Activated T-helper 1 cell treated with anti-CD3 and anti-CD28 coated beads, Interleukin-12 subunit alpha, Interleukin-12 subunit beta, Interleukin-2, Interleukin-4 antibody, amounts not matched to agents 30 ng/mL and 10 ng/mL and 1 ng/mL, durations not matched to agents 14 hours and 24 hours and 36 hours (primary cell): Measurements from ENCODE around the gene SPATA31C1. TPM values are rescaled to one million over a fixed set of nuclear protein-coding genes. Genes with fewer than 3 reads are reported as not detected.

ENCODE experiments used
- DNase-seq: peaks from one replicate; pipeline ENCODE4 v3.0.0; 2021; ENCODE audit warnings: low spot score
- H3K27ac Mint-ChIP-seq: one replicate; pipeline ENCODE4 v1.8.0; 2021; ENCODE audit warnings: mild to moderate bottlenecking, mixed read lengths
- H3K27me3 Mint-ChIP-seq: one replicate; pipeline ENCODE4 v1.8.0; 2022; ENCODE audit warnings: mild to moderate bottlenecking, moderate library complexity, mixed read lengths; ENCODE audit not compliant: insufficient read depth
- H3K36me3 Mint-ChIP-seq: one replicate; pipeline ENCODE4 v1.8.0; 2021; ENCODE audit warnings: low read depth, mixed read lengths
- H3K4me1 Mint-ChIP-seq: one replicate; pipeline ENCODE4 v1.8.0; 2021; ENCODE audit warnings: low read depth, mixed read lengths
- H3K4me3 Mint-ChIP-seq: one replicate; pipeline ENCODE4 v1.8.0; 2021; ENCODE audit warnings: mild to moderate bottlenecking, moderate library complexity, mixed read lengths
- H3K9me3 Mint-ChIP-seq: one replicate; pipeline ENCODE4 v1.8.0; 2021; ENCODE audit warnings: mixed read lengths
- intact Hi-C: fragments of 100-400 bp; cut with micrococcal nuclease; formaldehyde crosslinking; loops from one replicate; pipeline ENCODE4 v1.15.1; 2024
- total RNA-seq: library from RNA; stranded (reverse); gene quantifications from 2 replicates; pipeline ENCODE4 v1.2.3, GENCODE V29; 2022

Gene SPATA31C1
- total RNA-seq, 1 donor from 2014 or later = not detected

DNA sequence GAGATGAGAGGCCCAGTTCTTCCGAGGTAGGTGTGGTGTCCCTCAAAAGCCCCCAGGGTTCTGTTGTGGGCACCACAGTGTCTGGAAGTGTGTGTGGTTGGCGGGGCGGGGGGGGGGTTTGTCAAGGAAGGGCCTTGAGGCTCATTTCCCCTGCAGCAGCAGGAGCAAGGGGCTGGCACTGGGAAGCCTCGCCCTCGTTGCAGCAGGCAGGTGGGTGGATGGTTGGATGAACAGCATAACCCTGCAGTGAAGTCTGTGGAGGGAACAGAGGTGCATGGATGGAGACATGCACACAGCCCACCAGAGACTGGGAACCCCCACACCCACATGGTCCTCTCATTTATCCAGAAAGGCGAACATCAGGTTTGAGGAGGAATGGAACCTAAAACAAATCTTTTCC, 37.1 kb upstream of the SPATA31C1 start:
- DNase-seq = no peak
- intact Hi-C loops = no loop called here
- Mint-ChIP-seq H3K27ac (no peak overlapping the region), H3K9me3 (no peaks in the 10 kb centered on the region), H3K4me3 (no peak overlapping the region), H3K36me3 (no peaks in the 10 kb centered on the region), H3K27me3 (peaks cover 7% of the 10 kb centered on the region), H3K4me1 (peaks cover 8% of the 10 kb centered on the region)

DNA sequence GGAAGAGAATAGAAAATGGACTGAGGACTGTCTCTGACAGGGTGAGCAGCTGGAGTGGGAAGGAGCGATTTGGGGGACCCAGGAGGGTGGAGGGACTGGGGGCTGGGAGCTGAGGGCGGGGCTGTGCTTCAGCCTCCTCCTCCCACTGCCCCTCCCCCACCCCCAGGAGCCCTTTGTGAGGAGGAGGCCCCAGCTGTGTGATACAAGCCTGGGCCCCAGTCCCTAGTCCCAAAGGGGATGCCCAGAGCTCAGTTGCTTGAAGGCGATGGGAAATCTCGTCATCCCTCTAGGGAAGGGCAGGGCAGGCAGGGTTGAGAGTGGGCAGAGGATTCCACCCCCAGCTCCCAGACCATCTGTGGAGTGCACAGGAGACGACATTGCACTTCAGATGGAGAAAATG, 35.1 kb upstream of the SPATA31C1 start, which contains the start of gene SPATA31E1:
Gene SPATA31E1 (plus strand): TSS at position 251 of the 400 bp plus-strand sequence. CDS start 15 bp downstream, at position 266.
- no peaks in the 10 kb centered on the region for H3K36me3 Mint-ChIP-seq

DNA sequence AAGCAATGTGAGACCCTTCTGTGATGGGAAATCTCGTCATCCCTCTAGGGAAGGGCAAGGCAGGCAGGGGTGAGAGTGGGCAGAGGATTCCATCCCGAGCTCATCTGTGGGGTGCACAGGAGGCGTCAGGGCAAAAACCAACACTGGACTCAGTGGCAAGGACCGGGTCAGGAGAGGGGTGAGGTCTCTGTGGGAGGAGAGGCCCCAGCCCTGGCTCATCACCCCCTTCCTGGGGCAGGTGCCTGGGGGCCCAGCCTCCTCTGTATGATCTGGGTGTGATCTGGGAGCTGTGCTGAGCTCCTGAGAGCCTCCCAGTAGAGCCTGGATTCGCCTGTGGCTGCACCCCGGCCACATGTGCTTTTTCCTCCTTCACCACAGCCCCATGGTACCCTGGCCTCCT, 34.5 kb upstream of the SPATA31C1 start:
- no peaks in the 10 kb centered on the region for H3K36me3 Mint-ChIP-seq
- H3K27me3 Mint-ChIP-seq = peaks cover 7% of the 10 kb centered on the region
- intact Hi-C loops = no loop called here
- H3K4me3 Mint-ChIP-seq = no peak overlapping the region
- DNase-seq = no peak
- H3K9me3 Mint-ChIP-seq = no peaks in the 10 kb centered on the region
- no peak overlapping the region for H3K27ac Mint-ChIP-seq
- H3K4me1 Mint-ChIP-seq = peaks cover 8% of the 10 kb centered on the region

More for the DNA sequence above, 35.1 kb upstream of the SPATA31C1 start, which contains the start of gene SPATA31E1:
- no peaks in the 10 kb centered on the region for H3K9me3 Mint-ChIP-seq
- no peak for DNase-seq
- no peak within 1 kb of the TSS for H3K4me3 Mint-ChIP-seq
- H3K27me3 Mint-ChIP-seq = peaks cover 7% of the 10 kb centered on the region
- no peak within 1 kb of the TSS for H3K27ac Mint-ChIP-seq
- intact Hi-C loops = no loop called here
- H3K4me1 Mint-ChIP-seq = peaks cover 8% of the 10 kb centered on the region

DNA sequence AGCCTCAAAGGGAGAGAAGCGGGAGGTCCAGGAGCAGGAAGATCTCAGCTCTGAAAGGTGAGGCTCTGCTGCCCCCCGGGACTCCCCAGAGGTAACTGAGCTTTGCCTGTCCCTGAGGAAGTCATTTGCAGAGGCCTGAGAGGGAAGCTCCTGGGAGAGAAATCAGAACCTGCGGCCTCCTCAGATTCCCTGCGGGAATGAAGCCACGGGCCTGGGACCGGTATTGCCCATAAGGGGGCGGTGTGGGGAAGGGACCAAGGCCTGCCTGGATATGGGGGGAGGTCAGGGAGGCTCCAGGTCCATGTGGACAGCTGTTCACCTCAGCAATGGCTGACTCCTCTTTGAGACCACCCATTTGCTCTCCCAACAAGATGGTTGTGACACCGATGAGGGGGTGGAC, 33.8 kb upstream of the SPATA31C1 start:
- H3K27me3 Mint-ChIP-seq = peaks cover 7% of the 10 kb centered on the region
- peaks cover 4% of the 10 kb centered on the region for H3K4me1 Mint-ChIP-seq
- H3K9me3 Mint-ChIP-seq = no peaks in the 10 kb centered on the region
- DNase-seq = no peak
- no peaks in the 10 kb centered on the region for H3K36me3 Mint-ChIP-seq
- intact Hi-C loops = no loop called here
- no peak overlapping the region for H3K4me3 Mint-ChIP-seq
- no peak overlapping the region for H3K27ac Mint-ChIP-seq

DNA sequence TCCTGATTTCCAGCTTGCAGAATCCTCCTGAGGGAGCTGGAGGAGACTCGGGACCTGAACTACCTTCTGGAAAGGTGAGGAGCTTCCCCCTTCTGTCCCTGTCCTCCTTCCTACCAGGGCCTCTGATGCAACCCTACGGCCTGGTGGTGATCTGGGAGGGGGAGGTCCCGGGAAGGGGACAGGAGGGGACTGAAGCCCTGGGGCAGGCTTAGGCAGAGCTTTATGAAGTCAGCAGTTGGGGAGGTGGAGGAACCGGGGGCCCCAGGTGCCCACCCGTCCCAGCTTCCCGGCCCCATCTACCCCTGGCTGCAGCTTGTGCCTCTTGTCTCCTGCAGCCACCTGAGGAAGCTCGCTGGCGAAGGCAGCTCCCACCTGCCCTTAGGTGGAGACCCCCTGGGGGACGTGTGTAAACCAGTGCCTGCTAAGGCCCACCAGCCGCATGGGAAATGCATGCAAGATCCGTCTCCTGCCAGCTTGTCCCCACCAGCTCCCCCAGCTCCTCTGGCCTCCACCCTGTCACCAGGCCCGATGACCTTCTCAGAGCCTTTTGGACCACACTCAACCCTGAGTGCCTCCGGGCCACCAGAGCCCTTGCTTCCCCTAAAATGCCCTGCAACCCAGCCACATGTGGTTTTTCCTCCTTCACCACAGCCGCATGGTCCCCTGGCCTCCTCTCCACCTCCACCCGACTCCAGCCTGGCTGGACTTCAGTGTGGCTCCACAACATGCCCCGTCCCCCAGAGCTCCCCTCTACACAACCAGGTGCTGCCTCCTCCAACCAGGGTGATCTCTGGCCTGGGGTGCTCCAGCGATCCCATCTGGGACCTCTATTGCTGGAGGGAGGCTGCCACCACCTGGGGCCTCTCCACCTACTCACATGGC, 32.9 kb upstream of the SPATA31C1 start:
- no peaks in the 10 kb centered on the region for H3K36me3 Mint-ChIP-seq
- no peaks in the 10 kb centered on the region for H3K9me3 Mint-ChIP-seq
- H3K4me1 Mint-ChIP-seq = peaks cover 4% of the 10 kb centered on the region
- H3K4me3 Mint-ChIP-seq = no peak overlapping the region
- peaks cover 7% of the 10 kb centered on the region for H3K27me3 Mint-ChIP-seq
- DNase-seq = no peak
- intact Hi-C loops = no loop called here
- H3K27ac Mint-ChIP-seq = no peak overlapping the region

DNA sequence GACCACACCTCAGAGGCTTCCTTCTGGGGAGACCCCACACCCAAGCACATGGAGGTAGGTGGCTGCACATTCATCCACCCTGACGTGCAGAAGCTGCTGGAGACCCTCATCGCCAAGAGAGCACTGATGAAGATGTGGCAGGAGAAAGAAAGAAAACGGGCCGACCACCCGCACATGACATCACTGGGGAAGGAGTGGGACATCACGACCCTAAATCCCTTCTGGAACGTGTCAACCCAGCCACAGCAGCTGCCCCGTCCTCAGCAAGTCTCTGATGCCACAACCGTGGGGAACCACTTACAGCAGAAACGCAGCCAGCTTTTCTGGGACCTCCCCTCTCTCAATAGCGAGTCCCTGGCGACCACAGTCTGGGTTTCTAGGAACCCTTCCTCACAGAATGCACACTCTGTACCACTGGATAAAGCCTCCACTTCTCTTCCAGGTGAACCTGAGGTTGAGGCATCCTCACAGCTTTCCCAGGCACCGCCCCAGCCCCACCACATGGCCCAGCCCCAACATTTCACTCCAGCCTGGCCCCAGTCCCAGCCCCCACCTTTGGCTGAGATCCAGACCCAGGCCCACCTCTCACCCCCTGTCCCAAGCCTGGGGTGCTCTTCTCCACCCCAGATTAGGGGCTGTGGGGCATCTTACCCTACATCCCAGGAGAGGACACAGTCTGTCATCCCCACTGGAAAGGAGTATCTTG, 32.1 kb upstream of the SPATA31C1 start:
- no peaks in the 10 kb centered on the region for H3K9me3 Mint-ChIP-seq
- intact Hi-C loops = no loop called here
- H3K27me3 Mint-ChIP-seq = peaks cover 7% of the 10 kb centered on the region
- no peak overlapping the region for H3K4me3 Mint-ChIP-seq
- H3K27ac Mint-ChIP-seq = no peak overlapping the region
- no peak for DNase-seq
- H3K4me1 Mint-ChIP-seq = no peaks in the 10 kb centered on the region
- no peaks in the 10 kb centered on the region for H3K36me3 Mint-ChIP-seq

DNA sequence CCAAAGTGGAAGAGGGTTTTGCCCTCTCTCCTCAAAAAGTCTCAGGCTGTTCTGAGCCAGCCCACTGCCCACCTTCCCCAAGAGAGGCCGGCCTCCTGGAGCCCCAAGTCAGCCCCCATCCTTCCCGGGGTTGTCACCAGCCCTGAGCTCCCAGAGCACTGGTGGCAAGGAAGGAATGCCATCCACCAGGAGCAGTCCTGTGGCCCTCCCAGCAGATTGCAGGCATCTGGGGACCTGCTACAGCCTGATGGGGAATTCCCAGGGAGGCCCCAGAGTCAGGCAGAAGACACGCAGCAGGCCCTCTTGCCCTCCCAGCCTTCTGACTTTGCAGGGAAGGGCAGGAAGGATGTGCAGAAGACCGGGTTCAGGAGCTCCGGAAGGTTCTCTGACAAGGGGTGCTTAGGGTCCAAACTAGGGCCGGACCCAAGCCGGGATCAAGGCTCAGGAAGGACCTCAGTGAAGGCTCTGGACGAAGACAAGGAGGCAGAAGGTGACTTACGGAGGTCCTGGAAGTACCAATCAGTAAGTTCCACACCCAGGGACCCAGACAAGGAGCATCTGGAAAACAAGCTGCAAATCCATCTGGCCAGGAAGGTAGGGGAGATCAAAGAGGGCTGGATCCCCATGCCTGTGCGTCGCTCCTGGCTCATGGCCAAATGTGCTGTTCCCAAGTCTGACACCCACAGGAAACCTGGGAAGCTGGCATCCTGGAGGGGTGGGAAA, 31.4 kb upstream of the SPATA31C1 start:
- peaks cover 7% of the 10 kb centered on the region for H3K27me3 Mint-ChIP-seq

DNA sequence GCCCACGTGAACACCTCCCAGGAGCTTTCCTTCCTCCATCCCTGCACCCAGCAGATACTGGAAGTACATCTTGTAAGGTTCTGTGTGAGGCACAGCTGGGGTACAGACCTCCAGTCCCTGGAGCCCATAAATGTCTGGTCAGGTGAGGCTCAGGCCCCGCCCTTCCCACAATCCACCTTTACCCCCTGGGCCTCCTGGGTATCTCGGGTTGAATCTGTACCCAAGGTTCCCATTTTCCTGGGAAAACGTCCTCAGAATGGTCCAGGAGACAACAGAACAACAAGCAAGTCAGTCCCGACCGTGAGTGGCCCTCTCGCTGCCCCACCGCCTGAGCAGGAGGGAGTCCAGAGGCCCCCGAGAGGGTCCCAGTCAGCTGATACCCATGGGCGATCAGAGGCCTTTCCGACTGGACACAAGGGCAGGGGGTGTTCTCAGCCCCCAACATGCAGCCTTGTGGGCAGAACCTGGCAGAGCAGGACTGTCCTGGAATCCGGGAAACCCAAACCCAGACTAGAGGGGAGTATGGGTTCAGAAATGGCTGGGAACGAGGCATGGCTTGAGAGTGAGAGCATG, 30.7 kb upstream of the SPATA31C1 start:
- no peak overlapping the region for H3K4me3 Mint-ChIP-seq
- no peaks in the 10 kb centered on the region for H3K9me3 Mint-ChIP-seq
- DNase-seq = no peak
- intact Hi-C loops = no loop called here
- no peak overlapping the region for H3K27ac Mint-ChIP-seq
- H3K4me1 Mint-ChIP-seq = no peaks in the 10 kb centered on the region
- H3K27me3 Mint-ChIP-seq = peaks cover 1% of the 10 kb centered on the region
- H3K36me3 Mint-ChIP-seq = no peaks in the 10 kb centered on the region

More for the DNA sequence above, 31.4 kb upstream of the SPATA31C1 start:
- H3K4me1 Mint-ChIP-seq = no peaks in the 10 kb centered on the region
- H3K4me3 Mint-ChIP-seq = no peak overlapping the region
- intact Hi-C loops = no loop called here
- DNase-seq = no peak
- no peaks in the 10 kb centered on the region for H3K36me3 Mint-ChIP-seq
- no peak overlapping the region for H3K27ac Mint-ChIP-seq
- H3K9me3 Mint-ChIP-seq = no peaks in the 10 kb centered on the region

DNA sequence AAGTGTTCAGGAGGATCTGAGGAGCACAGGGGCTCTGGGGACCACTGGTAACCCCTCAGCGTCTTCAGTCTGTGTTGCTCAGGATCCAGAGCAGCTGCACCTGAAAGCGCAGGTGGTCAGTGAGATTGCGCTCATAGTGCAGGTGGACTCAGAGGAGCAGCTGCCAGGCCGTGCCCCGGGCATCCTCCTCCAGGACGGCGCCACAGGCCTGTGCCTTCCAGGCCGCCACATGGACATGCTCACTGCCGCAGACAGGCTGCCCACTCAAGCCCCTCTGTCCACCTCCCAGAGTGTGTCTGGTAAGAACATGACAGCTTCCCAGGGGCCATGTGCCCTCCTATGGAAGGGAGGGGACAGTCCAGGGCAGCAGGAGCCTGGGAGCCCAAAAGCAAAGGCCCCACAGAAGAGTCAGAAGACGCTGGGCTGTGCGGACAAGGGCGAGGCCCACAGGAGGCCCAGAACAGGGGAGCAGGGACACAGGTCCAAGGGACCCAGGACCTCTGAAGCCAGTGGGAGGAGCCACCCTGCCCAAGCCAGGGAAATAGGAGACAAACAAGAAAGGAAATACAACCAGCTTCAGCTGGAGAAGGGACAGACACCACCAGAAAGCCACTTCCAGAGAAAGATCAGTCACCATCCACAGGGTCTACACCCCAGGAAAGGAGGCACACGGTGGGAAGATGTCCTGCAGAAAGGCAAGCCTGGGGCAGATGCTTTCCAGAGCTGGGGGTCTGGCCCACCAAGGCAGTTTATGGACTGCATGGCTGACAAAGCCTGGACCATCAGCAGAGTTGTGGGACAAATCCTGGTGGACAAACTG, 29.9 kb upstream of the SPATA31C1 start:
- DNase-seq = no peak
- intact Hi-C loops = no loop called here
- H3K27me3 Mint-ChIP-seq = no peaks in the 10 kb centered on the region
- no peaks in the 10 kb centered on the region for H3K4me1 Mint-ChIP-seq
- H3K36me3 Mint-ChIP-seq = no peaks in the 10 kb centered on the region
- no peaks in the 10 kb centered on the region for H3K9me3 Mint-ChIP-seq
- H3K27ac Mint-ChIP-seq = no peak overlapping the region
- no peak overlapping the region for H3K4me3 Mint-ChIP-seq

DNA sequence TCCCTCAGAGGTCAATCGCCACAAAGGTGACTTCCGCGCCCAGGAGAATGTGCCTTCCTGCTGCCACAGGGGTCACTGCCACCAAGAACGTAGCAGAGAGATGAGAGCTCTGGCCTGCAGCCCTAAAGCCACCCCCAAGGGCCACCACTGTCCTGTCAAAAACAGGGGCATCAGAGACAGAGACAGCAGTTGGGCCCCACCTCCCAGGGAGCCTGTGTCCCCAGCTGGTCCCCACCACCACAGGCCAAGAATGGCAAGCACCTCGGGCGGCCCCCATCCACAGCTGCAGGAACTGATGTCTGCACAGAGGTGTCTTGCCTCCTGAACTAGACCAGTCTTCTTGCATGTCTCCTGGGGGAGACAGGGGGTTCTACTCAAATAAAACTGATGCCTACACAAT, 29.3 kb upstream of the SPATA31C1 start:
- Mint-ChIP-seq H3K36me3 (no peaks in the 10 kb centered on the region), H3K27me3 (no peaks in the 10 kb centered on the region), H3K27ac (no peak overlapping the region), H3K4me3 (no peak overlapping the region), H3K9me3 (no peaks in the 10 kb centered on the region), H3K4me1 (no peaks in the 10 kb centered on the region)
- intact Hi-C loops = no loop called here
- DNase-seq = no peak

DNA sequence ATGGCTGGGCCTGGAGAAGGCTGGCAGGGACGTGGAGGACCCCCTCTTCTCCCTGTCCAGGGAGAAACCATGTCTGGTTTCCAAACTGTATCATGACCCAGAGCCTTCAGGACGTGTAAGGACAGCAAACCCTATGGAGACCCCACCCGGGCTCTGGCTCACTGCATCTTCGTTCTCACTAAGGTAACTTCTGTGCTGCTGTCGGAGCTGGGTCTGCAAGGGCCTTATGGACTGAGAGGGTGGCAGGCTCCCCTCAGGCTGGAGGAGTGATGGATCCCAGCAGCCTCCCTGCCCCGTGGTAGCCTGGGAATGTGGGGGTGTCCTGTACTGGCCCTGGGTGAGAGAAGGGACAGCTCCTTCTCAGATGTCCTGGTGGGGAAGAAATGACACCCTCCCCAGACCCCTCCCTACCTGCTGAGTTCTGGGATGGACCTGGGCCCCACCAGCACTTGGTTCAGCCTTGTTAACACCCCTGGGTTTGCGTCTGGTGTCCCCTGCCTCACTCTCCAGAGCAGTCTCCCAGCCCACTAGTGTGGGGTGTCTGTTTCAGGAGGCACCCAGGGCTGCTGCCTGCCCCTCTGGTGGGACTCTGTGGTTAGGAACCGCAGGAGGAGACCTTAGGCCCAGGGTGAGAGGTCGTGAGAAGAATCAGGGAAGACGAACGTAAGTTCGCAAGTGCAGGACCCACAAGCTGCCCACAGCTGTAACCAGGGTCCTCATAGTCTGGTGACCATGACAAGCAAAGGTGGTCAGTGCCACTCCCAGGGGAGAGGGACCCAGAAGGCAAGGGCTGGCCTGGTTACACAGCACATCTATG, 28.5 kb upstream of the SPATA31C1 start:
- no peaks in the 10 kb centered on the region for H3K9me3 Mint-ChIP-seq

More for the DNA sequence above, 28.5 kb upstream of the SPATA31C1 start:
- Mint-ChIP-seq H3K36me3 (no peaks in the 10 kb centered on the region), H3K4me1 (no peaks in the 10 kb centered on the region), H3K4me3 (no peak overlapping the region), H3K27me3 (no peaks in the 10 kb centered on the region), H3K27ac (no peak overlapping the region)
- no peak for DNase-seq
- intact Hi-C loops = no loop called here
